BJ (cell line): ENCODE results near the gene NPAS3. TPM values are rescaled to one million over a fixed set of nuclear protein-coding genes. Genes with fewer than 3 reads are reported as not detected.

Experiments used
- CTCF ChIA-PET: fragments of 350-600 bp; formaldehyde crosslinking; extraction: SDS; loops from one replicate; lab custom pipeline; 2021; ENCODE audit warnings: antibody characterized with exemption, inconsistent platforms; lab: Yijun Ruan, JAX
- POLR2A ChIA-PET: fragments of 300-600 bp; sonication (Branson Sonifier 250); formaldehyde crosslinking; extraction: SDS; loops from one replicate; lab custom pipeline; 2021; ENCODE audit warnings: antibody characterized with exemption; lab: Charles Lee
- DNase-seq: peaks from one replicate; pipeline ENCODE4 v3.0.0-alpha.2; 2011; ENCODE audit warnings: low read depth
- H3K27me3 ChIP-seq: 2 replicates; pipeline ENCODE4 v1.6.0; 2011; ENCODE audit warnings: low read length; ENCODE audit not compliant: control insufficient read depth, insufficient read depth
- H3K36me3 ChIP-seq: 2 replicates; pipeline ENCODE4 v1.5.1; 2011; ENCODE audit warnings: low read length; ENCODE audit not compliant: control insufficient read depth, insufficient read depth
- H3K4me3 ChIP-seq: 2 replicates; pipeline ENCODE4 v1.5.1; 2011; ENCODE audit warnings: low read depth, mild to moderate bottlenecking, control low read depth, low read length
- CTCF ChIP-seq: IDR thresholded peaks from 2 replicates; pipeline ENCODE4 v1.5.1; 2011; ENCODE audit warnings: low read depth, mild to moderate bottlenecking, control low read depth, inconsistent platforms, low read length, moderate library complexity; ENCODE audit not compliant: insufficient read depth
- polyA plus RNA-seq: library from polyadenylated mRNA; depleted of rRNA; stranded (reverse); fragments of >200 nt; gene quantifications from 2 replicates; pipeline ENCODE4 v1.2.3, GENCODE V29; 2011

NPAS3 gene
- polyA plus RNA-seq, 1 experiment: 0.09 TPM

- Histone ChIP-seq H3K36me3 (no peaks in the 10 kb centered on the region), H3K27me3 (no peaks in the 10 kb centered on the region), H3K4me3 (no peak overlapping the region)
- POLR2A ChIA-PET: no interaction called here
- DNase-seq: no peak
- TF ChIP-seq CTCF: no peak
- CTCF ChIA-PET: interaction anchor here (0.9 to 1.4 kb wide), 4 partner anchors 9 to 161 kb away, joined by 3 to 6 read pairs (median 3); no protein-coding TSS in a partner anchor
These were observed 692.8 kb downstream of the NPAS3 start for GRCh38 chr14:33631441-33631840.

GRCh38 chr14:33634631-33635030 lies 696.0 kb downstream of the NPAS3 start:
- DNase-seq: no peak
- Histone ChIP-seq H3K4me3 (no peak overlapping the region), H3K36me3 (no peaks in the 10 kb centered on the region), H3K27me3 (no peaks in the 10 kb centered on the region)
- TF ChIP-seq CTCF: no peak
- ChIA-PET POLR2A (no interaction called here), CTCF (no interaction called here)

- Histone ChIP-seq H3K27me3 (no peaks in the 10 kb centered on the region), H3K4me3 (no peak overlapping the region), H3K36me3 (no peaks in the 10 kb centered on the region)
- no peak for DNase-seq
- ChIA-PET CTCF (no interaction called here), POLR2A (no interaction called here)
- no peak for TF ChIP-seq CTCF
These were observed 698.0 kb downstream of the NPAS3 start for GRCh38 chr14:33636716-33637115.

GRCh38 chr14:33642080-33642479 lies 703.4 kb downstream of the NPAS3 start:
- ChIA-PET CTCF (no interaction called here), POLR2A (no interaction called here)
- DNase-seq: no peak
- Histone ChIP-seq H3K36me3 (no peaks in the 10 kb centered on the region), H3K4me3 (no peak overlapping the region), H3K27me3 (no peaks in the 10 kb centered on the region)
- no peak for TF ChIP-seq CTCF

- no peaks in the 10 kb centered on the region for H3K36me3 ChIP-seq
- no peak for TF ChIP-seq CTCF
- CTCF ChIA-PET: no interaction called here
- no peak overlapping the region for H3K4me3 ChIP-seq
- H3K27me3 ChIP-seq: no peaks in the 10 kb centered on the region
- DNase-seq: no peak
- POLR2A ChIA-PET: no interaction called here
These were observed 704.1 kb downstream of the NPAS3 start for GRCh38 chr14:33642691-33643244.
